Medulla oblongata (tissue), 1 donor: ENCODE data around the gene PACSIN1.

ENCODE experiments used
- DNase-seq: peaks from one replicate; pipeline ENCODE4 v3.0.0-alpha.2; 2015; ENCODE audit errors: extremely low spot score

Gene PACSIN1

GRCh38 chr6:34581561-34581920 lies 115.7 kb downstream of the PACSIN1 start:
- no peak for DNase-seq

GRCh38 chr6:34583461-34583860 lies 117.6 kb downstream of the PACSIN1 start:
- no peak for DNase-seq

- DNase-seq: no peak
These were observed 118.2 kb downstream of the PACSIN1 start for GRCh38 chr6:34583861-34584604.

GRCh38 chr6:34584694-34585093 lies 118.8 kb downstream of the PACSIN1 start:
- DNase-seq: no peak
